PFSK-1 (cell line): ENCODE results near the gene GPATCH8.

Experiments used
- FOXP2 ChIP-seq: optimal IDR thresholded peaks from 2 replicates; pipeline ENCODE3; 2011; ENCODE audit warnings: borderline replicate concordance, control low read depth, inconsistent platforms; ENCODE audit not compliant: insufficient read depth; ENCODE audit errors: extremely low read length, extremely low read depth
- POLR2AphosphoS5 ChIP-seq: IDR thresholded peaks from 2 replicates; pipeline ENCODE4 v1.6.1; 2012; ENCODE audit warnings: low read depth, mild to moderate bottlenecking, control low read depth, low read length, moderate library complexity
- REST ChIP-seq, 2 experiments: IDR thresholded peaks; 2 replicates each; pipeline versions ENCODE4 v1.6.1 to v1.8.0; 2011 to 2012; ENCODE audit warnings: low read depth in 2 of 2, low read length in 2 of 2, control low read depth in 1 of 2, inconsistent platforms in 1 of 2, mild to moderate bottlenecking in 1 of 2, moderate library complexity in 1 of 2; ENCODE audit not compliant: insufficient read depth in 1 of 2
- SIN3A ChIP-seq: IDR thresholded peaks from 2 replicates; pipeline ENCODE4 v1.6.1; 2012; ENCODE audit warnings: mild to moderate bottlenecking, low read length, moderate library complexity, borderline replicate concordance; ENCODE audit not compliant: insufficient read depth
- TAF1 ChIP-seq: IDR thresholded peaks from 2 replicates; pipeline ENCODE4 v1.6.1; 2012; ENCODE audit warnings: low read length, control low read depth, borderline replicate concordance; ENCODE audit not compliant: insufficient read depth

GPATCH8 gene

DNA sequence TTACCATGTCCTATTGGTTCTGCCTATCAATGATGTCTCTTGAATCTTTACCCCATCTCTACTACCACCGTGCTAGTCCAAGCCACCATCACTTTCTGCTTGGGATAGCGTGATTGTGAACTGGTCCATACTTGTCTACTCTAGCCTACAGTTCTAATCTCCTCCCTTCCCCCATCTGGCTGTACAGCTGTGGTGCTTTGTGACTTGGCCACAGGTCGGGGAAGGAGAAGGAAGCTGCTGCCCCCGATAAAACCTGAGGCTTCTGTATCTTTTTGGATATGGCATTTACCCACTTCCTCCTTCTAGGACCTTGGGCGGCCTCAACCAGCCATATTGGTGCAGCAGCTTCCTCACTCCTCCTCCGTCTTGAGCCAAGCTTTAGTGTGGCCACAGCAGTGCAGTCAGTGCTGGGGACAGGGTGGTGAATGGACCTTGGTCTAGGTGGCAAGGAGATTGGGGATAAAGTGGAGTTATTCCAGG, 113.4 kb downstream of the GPATCH8 start:
- no peak for TF ChIP-seq SIN3A
- TF ChIP-seq POLR2AphosphoS5 = no peak
- no peak for TF ChIP-seq FOXP2
- no peak for TF ChIP-seq REST (IDR thresholded peaks at IDR 0.05; ENCODE audit: insufficient read depth in 1 of 2, low read depth in 2 of 2, low read length in 2 of 2)
- TF ChIP-seq TAF1 = no peak

- no peak for TF ChIP-seq REST (IDR thresholded peaks at IDR 0.05; ENCODE audit: insufficient read depth in 1 of 2, low read depth in 2 of 2, low read length in 2 of 2)
- no peak for TF ChIP-seq FOXP2
- TF ChIP-seq TAF1 = no peak
- no peak for TF ChIP-seq SIN3A
- TF ChIP-seq POLR2AphosphoS5 = no peak
Observed at GRCh38 chr17:44389281-44389680, 113.9 kb downstream of the GPATCH8 start, which contains the start of gene ITGA2B. Gene ITGA2B (minus strand): TSS chr17:44389649. CDS start chr17:44389473, 176 bp downstream.

GRCh38 chr17:44387804-44388203, 115.4 kb downstream of the GPATCH8 start:
- no peak for TF ChIP-seq TAF1
- TF ChIP-seq POLR2AphosphoS5 = no peak
- no peak for TF ChIP-seq REST (IDR thresholded peaks at IDR 0.05; ENCODE audit: insufficient read depth in 1 of 2, low read depth in 2 of 2, low read length in 2 of 2)
- TF ChIP-seq SIN3A = no peak
- TF ChIP-seq FOXP2 = no peak

DNA sequence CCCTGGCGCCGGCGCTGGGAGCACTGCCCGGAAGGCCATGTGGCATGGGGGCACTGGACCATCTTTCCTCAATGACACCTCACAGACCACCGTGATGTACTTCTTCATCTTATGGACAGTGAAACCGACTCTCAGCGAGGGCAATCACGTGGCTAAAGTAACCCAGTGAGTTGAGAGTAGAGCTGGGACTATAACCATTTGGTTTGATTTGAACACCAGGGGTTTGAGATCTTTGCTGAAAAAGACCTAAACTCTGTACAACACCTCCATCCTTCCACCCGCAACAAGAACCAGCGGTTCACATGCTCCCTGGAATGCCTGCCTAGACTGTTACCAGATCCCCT, 117.1 kb downstream of the GPATCH8 start:
- TF ChIP-seq TAF1 (no peak), REST (IDR thresholded peaks at IDR 0.05; ENCODE audit: insufficient read depth in 1 of 2, low read depth in 2 of 2, low read length in 2 of 2) (no peak), SIN3A (no peak), POLR2AphosphoS5 (no peak), FOXP2 (no peak)
